Measurements from ENCODE around the gene SAG. TPM values are rescaled to one million over a fixed set of nuclear protein-coding genes. Genes with fewer than 3 reads are reported as not detected.
"Not testable (repeated sequence)": the region's sequence is repeated elsewhere in the genome, so short reads cannot be mapped to it uniquely, and the experiment has no call there.

Gene SAG
- total RNA-seq, 3 donors from 2014 or later, result 0.63 TPM; not detected in 2

- no peaks in the 10 kb centered on the region for H3K36me3 ChIP-seq (ENCODE audit: low read depth)
- intact Hi-C loops (cut with DNase I, micrococcal nuclease), result no loop called here
- no peak for ATAC-seq
Measured at GRCh38 chr2:233328922-233329321, 21.3 kb downstream of the SAG start.

GRCh38 chr2:233329489-233330135, 22.0 kb downstream of the SAG start:
- intact Hi-C loops (cut with DNase I, micrococcal nuclease), result no loop called here
- DNase-seq (peak in 1 of 3 donors; percentile 8), ATAC-seq (no peak)
- H3K4me1 ChIP-seq (ENCODE audit: low read depth), result no peaks in the 10 kb centered on the region
- no peak overlapping the region for H3K4me3 ChIP-seq
- TF ChIP-seq CTCF (IDR thresholded peaks at IDR 0.05), result no peak
- no peaks in the 10 kb centered on the region for H3K9me3 ChIP-seq
- no peaks in the 10 kb centered on the region for H3K36me3 ChIP-seq (ENCODE audit: low read depth)

More at GRCh38 chr2:233328922-233329321, 21.3 kb downstream of the SAG start:
- DNase-seq, result no peak
- Histone ChIP-seq H3K4me3 (no peak overlapping the region), H3K4me1 (ENCODE audit: low read depth) (no peaks in the 10 kb centered on the region), H3K9me3 (no peaks in the 10 kb centered on the region)
- TF ChIP-seq CTCF (IDR thresholded peaks at IDR 0.05), result no peak

GRCh38 chr2:233331536-233331935, 23.9 kb downstream of the SAG start:
- H3K4me3 ChIP-seq, result no peak overlapping the region
- DNase-seq, result peak; percentile 56 to 81 (median 73)
- intact Hi-C loops (cut with DNase I, micrococcal nuclease), result no loop called here
- no peaks in the 10 kb centered on the region for H3K36me3 ChIP-seq (ENCODE audit: low read depth)
- ATAC-seq, result peak; percentile 79
- no peak for TF ChIP-seq CTCF (IDR thresholded peaks at IDR 0.05)
- H3K4me1 ChIP-seq (ENCODE audit: low read depth), result no peaks in the 10 kb centered on the region
- no peaks in the 10 kb centered on the region for H3K9me3 ChIP-seq

- no peak overlapping the region for H3K4me3 ChIP-seq
Measured at GRCh38 chr2:233332125-233332524, 24.5 kb downstream of the SAG start.

GRCh38 chr2:233334915-233335314, 27.3 kb downstream of the SAG start:
- intact Hi-C loops (cut with DNase I, micrococcal nuclease), result no loop called here
- no peak for TF ChIP-seq CTCF (IDR thresholded peaks at IDR 0.05)
- no peak for ATAC-seq
- Histone ChIP-seq H3K36me3 (ENCODE audit: low read depth) (no peaks in the 10 kb centered on the region), H3K4me1 (ENCODE audit: low read depth) (no peaks in the 10 kb centered on the region), H3K9me3 (no peaks in the 10 kb centered on the region), H3K4me3 (no peak overlapping the region)
- no peak for DNase-seq

More at GRCh38 chr2:233332125-233332524, 24.5 kb downstream of the SAG start:
- no peaks in the 10 kb centered on the region for H3K36me3 ChIP-seq (ENCODE audit: low read depth)
- no peaks in the 10 kb centered on the region for H3K4me1 ChIP-seq (ENCODE audit: low read depth)
- TF ChIP-seq CTCF (IDR thresholded peaks at IDR 0.05), result no peak
- no peaks in the 10 kb centered on the region for H3K9me3 ChIP-seq
- intact Hi-C loops (cut with DNase I, micrococcal nuclease), result no loop called here
- ATAC-seq, result no peak
- peak in 1 of 3 donors; percentile 9 for DNase-seq

GRCh38 chr2:233336091-233336490, 28.5 kb downstream of the SAG start:
- H3K4me3 ChIP-seq; ATAC-seq; intact Hi-C loops (cut with DNase I, micrococcal nuclease): not testable (repeated sequence)

More at GRCh38 chr2:233336091-233336490, 28.5 kb downstream of the SAG start:
- H3K9me3 ChIP-seq; H3K4me1 ChIP-seq (ENCODE audit: low read depth); H3K36me3 ChIP-seq (ENCODE audit: low read depth): not testable (repeated sequence)
- DNase-seq, result peak in 1 of 3 donors; percentile 29

Data from mucosa of descending colon (tissue), 3 donors.